HepG2 (cell line): ENCODE measurements around the gene MYLK. TPM values are rescaled to one million over a fixed set of nuclear protein-coding genes. Genes with fewer than 3 reads are reported as not detected.

Source experiments
- DMAP1 ChIP-seq: IDR thresholded peaks from 2 replicates; pipeline ENCODE4 v1.6.1; 2016
- HMGA1 ChIP-seq: sonication (generic); formaldehyde crosslinking; conservative IDR thresholded peaks from 2 replicates; pipeline ENCODE4 v1.4.0; 2020; ENCODE audit warnings: missing genetic modification reagents
- ISX ChIP-seq: sonication (generic); formaldehyde crosslinking; conservative IDR thresholded peaks from 2 replicates; pipeline ENCODE4 v1.5.0; 2020; ENCODE audit warnings: missing genetic modification reagents
- KMT2B ChIP-seq: IDR thresholded peaks from 2 replicates; pipeline ENCODE4 v1.6.1; 2016; ENCODE audit warnings: missing genetic modification reagents, missing compliant biosample characterization
- MAFF ChIP-seq: IDR thresholded peaks from 2 replicates; pipeline ENCODE4 v1.6.1; 2011; ENCODE audit warnings: low read depth, low read length, improper control_type of control experiment
- NR3C1 ChIP-seq: sonication (generic); formaldehyde crosslinking; IDR thresholded peaks from 2 replicates; pipeline ENCODE4 v1.4.0; 2020; ENCODE audit warnings: missing genetic modification reagents
- RFX3 ChIP-seq: IDR thresholded peaks from 2 replicates; pipeline ENCODE4 v1.6.1; 2016; ENCODE audit warnings: missing biosample characterization, missing genetic modification reagents
- RFX5 ChIP-seq: IDR thresholded peaks from 2 replicates; pipeline ENCODE4 v1.6.1; 2011; ENCODE audit warnings: low read depth, low read length, improper control_type of control experiment
- SPEN ChIP-seq: sonication (generic); formaldehyde crosslinking; IDR thresholded peaks from 2 replicates; pipeline ENCODE4 v1.5.1; 2020; ENCODE audit warnings: low read depth, mild to moderate bottlenecking, missing genetic modification reagents
- ZBTB7A ChIP-seq: sonication (generic); formaldehyde crosslinking; IDR thresholded peaks from 2 replicates; pipeline ENCODE4 v1.8.0; 2022; ENCODE audit warnings: mild to moderate bottlenecking, missing genetic modification reagents
- ZFP37 ChIP-seq: sonication (generic); formaldehyde crosslinking; IDR thresholded peaks from 2 replicates; pipeline ENCODE4 v1.4.0; 2020; ENCODE audit warnings: missing genetic modification reagents, borderline replicate concordance
- ZNF251 ChIP-seq: sonication (generic); formaldehyde crosslinking; IDR thresholded peaks from 2 replicates; pipeline ENCODE4 v1.9.0; 2021; ENCODE audit warnings: mild to moderate bottlenecking, missing genetic modification reagents
- ZNF276 ChIP-seq: sonication (generic); formaldehyde crosslinking; IDR thresholded peaks from 2 replicates; pipeline ENCODE4 v1.4.0; 2020; ENCODE audit warnings: mild to moderate bottlenecking, low read depth, missing genetic modification reagents
- ZNF329 ChIP-seq: sonication (generic); formaldehyde crosslinking; IDR thresholded peaks from 2 replicates; pipeline ENCODE4 v1.9.0; 2021; ENCODE audit warnings: low read depth, mild to moderate bottlenecking, missing genetic modification reagents
- ZNF34 ChIP-seq: sonication (generic); formaldehyde crosslinking; IDR thresholded peaks from 2 replicates; pipeline ENCODE4 v1.4.0; 2020; ENCODE audit warnings: mild to moderate bottlenecking, missing genetic modification reagents, borderline replicate concordance
- ZSCAN12 ChIP-seq: sonication (generic); formaldehyde crosslinking; IDR thresholded peaks from 2 replicates; pipeline ENCODE4 v1.9.0; 2021; ENCODE audit warnings: mild to moderate bottlenecking, missing genetic modification reagents
- polyA plus RNA-seq, 8 experiments: library from polyadenylated mRNA; depleted of rRNA in 3 of 8; stranded (reverse) in 7 of 8; unstranded in 1 of 8; fragments of >200 nt; fragmentation: Illumina TruSeq in 4 of 8; extraction: Trizol in 4 of 8; gene quantifications; 2 replicates each; pipeline versions ENCODE4 v1.2.1 to v1.2.3, GENCODE V29; 2011 to 2016; ENCODE audit warnings: low read depth in 4 of 8, missing spikeins in 1 of 8, mixed read lengths in 1 of 8; ENCODE audit not compliant: insufficient read depth in 1 of 8
- total RNA-seq, 5 experiments: library from RNA; depleted of rRNA; stranded (reverse); fragments of >200 nt; fragmentation: Illumina TruSeq; extraction: Trizol; gene quantifications; 2 replicates each; pipeline ENCODE4 v1.2.3, GENCODE V29; 2016; ENCODE audit warnings: low read depth in 1 of 5
- TF ChIP-seq, protein P1 (sequence below): sonication (generic); formaldehyde crosslinking; IDR thresholded peaks from 2 replicates; pipeline ENCODE4 v1.8.0; 2022; ENCODE audit warnings: mild to moderate bottlenecking, missing genetic modification reagents; ENCODE audit not compliant: insufficient replicate concordance
- TF ChIP-seq, protein P2 (sequence below): sonication (generic); formaldehyde crosslinking; IDR thresholded peaks from 2 replicates; pipeline ENCODE4 v1.8.0; 2022; ENCODE audit warnings: missing genetic modification reagents, mild to moderate bottlenecking, borderline replicate concordance
- TF ChIP-seq, protein P3 (sequence below): IDR thresholded peaks from 2 replicates; pipeline ENCODE4 v1.6.1; 2012; ENCODE audit warnings: low read depth, low read length, improper control_type of control experiment
- TF ChIP-seq, protein P4 (sequence below): sonication (generic); formaldehyde crosslinking; IDR thresholded peaks from 2 replicates; pipeline ENCODE4 v1.5.0; 2020; ENCODE audit warnings: mild to moderate bottlenecking, missing genetic modification reagents

MYLK gene
- total and polyA plus RNA-seq, 2 of the 13 experiments (the other 11 are each of a cell fraction or from before 2014, with no cell fraction given): 10.6 to 34.9 TPM

- TF ChIP-seq, protein P1, sequence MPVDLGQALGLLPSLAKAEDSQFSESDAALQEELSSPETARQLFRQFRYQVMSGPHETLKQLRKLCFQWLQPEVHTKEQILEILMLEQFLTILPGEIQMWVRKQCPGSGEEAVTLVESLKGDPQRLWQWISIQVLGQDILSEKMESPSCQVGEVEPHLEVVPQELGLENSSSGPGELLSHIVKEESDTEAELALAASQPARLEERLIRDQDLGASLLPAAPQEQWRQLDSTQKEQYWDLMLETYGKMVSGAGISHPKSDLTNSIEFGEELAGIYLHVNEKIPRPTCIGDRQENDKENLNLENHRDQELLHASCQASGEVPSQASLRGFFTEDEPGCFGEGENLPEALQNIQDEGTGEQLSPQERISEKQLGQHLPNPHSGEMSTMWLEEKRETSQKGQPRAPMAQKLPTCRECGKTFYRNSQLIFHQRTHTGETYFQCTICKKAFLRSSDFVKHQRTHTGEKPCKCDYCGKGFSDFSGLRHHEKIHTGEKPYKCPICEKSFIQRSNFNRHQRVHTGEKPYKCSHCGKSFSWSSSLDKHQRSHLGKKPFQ (CRISPR knock-in tag): no peak
- TF ChIP-seq ZBTB7A (CRISPR knock-in tag) (no peak), ZNF276 (CRISPR knock-in tag) (no peak), DMAP1 (no peak), SPEN (CRISPR knock-in tag) (no peak), ZSCAN12 (CRISPR knock-in tag) (no peak), RFX5 (no peak), ZFP37 (CRISPR knock-in tag) (no peak), ZNF251 (no peak), HMGA1 (CRISPR knock-in tag) (no peak), RFX3 (CRISPR knock-in tag) (no peak), NR3C1 (CRISPR knock-in tag) (no peak), ZNF329 (CRISPR knock-in tag) (no peak), KMT2B (0 out of 2 replicates have a peak, but pooled peaks have one; percentile 32), MAFF (no peak), ZNF34 (no peak), ISX (no peak)
- TF ChIP-seq, protein P2, sequence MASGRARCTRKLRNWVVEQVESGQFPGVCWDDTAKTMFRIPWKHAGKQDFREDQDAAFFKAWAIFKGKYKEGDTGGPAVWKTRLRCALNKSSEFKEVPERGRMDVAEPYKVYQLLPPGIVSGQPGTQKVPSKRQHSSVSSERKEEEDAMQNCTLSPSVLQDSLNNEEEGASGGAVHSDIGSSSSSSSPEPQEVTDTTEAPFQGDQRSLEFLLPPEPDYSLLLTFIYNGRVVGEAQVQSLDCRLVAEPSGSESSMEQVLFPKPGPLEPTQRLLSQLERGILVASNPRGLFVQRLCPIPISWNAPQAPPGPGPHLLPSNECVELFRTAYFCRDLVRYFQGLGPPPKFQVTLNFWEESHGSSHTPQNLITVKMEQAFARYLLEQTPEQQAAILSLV (CRISPR knock-in tag): no peak
- TF ChIP-seq, protein P3, sequence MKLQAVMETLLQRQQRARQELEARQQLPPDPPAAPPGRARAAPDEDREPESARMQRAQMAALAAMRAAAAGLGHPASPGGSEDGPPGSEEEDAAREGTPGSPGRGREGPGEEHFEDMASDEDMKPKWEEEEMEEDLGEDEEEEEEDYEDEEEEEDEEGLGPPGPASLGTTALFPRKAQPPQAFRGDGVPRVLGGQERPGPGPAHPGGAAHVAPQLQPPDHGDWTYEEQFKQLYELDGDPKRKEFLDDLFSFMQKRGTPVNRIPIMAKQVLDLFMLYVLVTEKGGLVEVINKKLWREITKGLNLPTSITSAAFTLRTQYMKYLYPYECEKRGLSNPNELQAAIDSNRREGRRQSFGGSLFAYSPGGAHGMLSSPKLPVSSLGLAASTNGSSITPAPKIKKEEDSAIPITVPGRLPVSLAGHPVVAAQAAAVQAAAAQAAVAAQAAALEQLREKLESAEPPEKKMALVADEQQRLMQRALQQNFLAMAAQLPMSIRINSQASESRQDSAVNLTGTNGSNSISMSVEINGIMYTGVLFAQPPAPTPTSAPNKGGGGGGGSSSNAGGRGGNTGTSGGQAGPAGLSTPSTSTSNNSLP: peak; percentile 74
- TF ChIP-seq, protein P4, sequence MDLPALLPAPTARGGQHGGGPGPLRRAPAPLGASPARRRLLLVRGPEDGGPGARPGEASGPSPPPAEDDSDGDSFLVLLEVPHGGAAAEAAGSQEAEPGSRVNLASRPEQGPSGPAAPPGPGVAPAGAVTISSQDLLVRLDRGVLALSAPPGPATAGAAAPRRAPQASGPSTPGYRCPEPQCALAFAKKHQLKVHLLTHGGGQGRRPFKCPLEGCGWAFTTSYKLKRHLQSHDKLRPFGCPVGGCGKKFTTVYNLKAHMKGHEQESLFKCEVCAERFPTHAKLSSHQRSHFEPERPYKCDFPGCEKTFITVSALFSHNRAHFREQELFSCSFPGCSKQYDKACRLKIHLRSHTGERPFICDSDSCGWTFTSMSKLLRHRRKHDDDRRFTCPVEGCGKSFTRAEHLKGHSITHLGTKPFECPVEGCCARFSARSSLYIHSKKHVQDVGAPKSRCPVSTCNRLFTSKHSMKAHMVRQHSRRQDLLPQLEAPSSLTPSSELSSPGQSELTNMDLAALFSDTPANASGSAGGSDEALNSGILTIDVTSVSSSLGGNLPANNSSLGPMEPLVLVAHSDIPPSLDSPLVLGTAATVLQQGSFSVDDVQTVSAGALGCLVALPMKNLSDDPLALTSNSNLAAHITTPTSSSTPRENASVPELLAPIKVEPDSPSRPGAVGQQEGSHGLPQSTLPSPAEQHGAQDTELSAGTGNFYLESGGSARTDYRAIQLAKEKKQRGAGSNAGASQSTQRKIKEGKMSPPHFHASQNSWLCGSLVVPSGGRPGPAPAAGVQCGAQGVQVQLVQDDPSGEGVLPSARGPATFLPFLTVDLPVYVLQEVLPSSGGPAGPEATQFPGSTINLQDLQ: 0 out of 2 replicates have a peak, but pooled peaks have one; percentile 26
Observed at GRCh38 chr3:123642182-123642956, 241.8 kb downstream of the MYLK start (continued).
